Naive B cell (primary cell): ENCODE results near the gene UQCC5. TPM values are rescaled to one million over a fixed set of nuclear protein-coding genes. Genes with fewer than 3 reads are reported as not detected.
A peak's percentile ranks its signal among the peaks of the same experiment; 100 is the strongest.

Experiments used
- ATAC-seq, 2 donors: fragments of 150-1000 bp; cut with Tn5 transposase; 2 replicates each; pipeline ENCODE4 v1.10.0; 2021; ENCODE audit warnings: low read depth in 2 of 2, mild to moderate bottlenecking in 2 of 2, moderate library complexity in 2 of 2
- DNase-seq: peaks from one replicate; pipeline ENCODE4 v3.0.0; 2022
- H3K27ac Mint-ChIP-seq, 6 donors: one replicate each; pipeline ENCODE4 v1.8.0; 2020 to 2022; ENCODE audit warnings: mild to moderate bottlenecking in 6 of 6, mixed read lengths in 6 of 6, moderate library complexity in 5 of 6, inconsistent platforms in 2 of 6
- H3K27me3 Mint-ChIP-seq, 3 donors: one replicate each; pipeline ENCODE4 v1.8.0; 2021 to 2022; ENCODE audit warnings: mixed read lengths in 3 of 3, mild to moderate bottlenecking in 1 of 3
- H3K36me3 Mint-ChIP-seq, 2 donors: one replicate each; pipeline ENCODE4 v1.8.0; 2020 to 2022; ENCODE audit warnings: mixed read lengths in 2 of 2, inconsistent platforms in 1 of 2, mild to moderate bottlenecking in 1 of 2
- H3K4me1 Mint-ChIP-seq, 3 donors: one replicate each; pipeline ENCODE4 v1.8.0; 2020 to 2022; ENCODE audit warnings: mixed read lengths in 3 of 3, inconsistent platforms in 1 of 3, mild to moderate bottlenecking in 1 of 3, moderate library complexity in 1 of 3
- H3K4me3 Mint-ChIP-seq, 8 donors: one replicate each; pipeline ENCODE4 v1.8.0; 2020 to 2022; ENCODE audit warnings: mild to moderate bottlenecking in 8 of 8, mixed read lengths in 8 of 8, moderate library complexity in 8 of 8, inconsistent platforms in 2 of 8
- H3K9me3 Mint-ChIP-seq, 7 donors: one replicate each; pipeline ENCODE4 v1.8.0; 2020 to 2022; ENCODE audit warnings: mixed read lengths in 7 of 7, mild to moderate bottlenecking in 5 of 7, inconsistent platforms in 2 of 7, moderate library complexity in 1 of 7
- polyA plus RNA-seq, 6 donors: library from polyadenylated mRNA; unstranded; fragments of 300-500 nt; fragmentation: Illumina TruSeq; gene quantifications; one replicate each; pipeline ENCODE4 v1.2.3, GENCODE V29; 2021; ENCODE audit warnings: low read depth in 6 of 6

Gene UQCC5
- polyA plus RNA-seq, 6 donors from 2014 or later, result 10.5 to 54.7 (median 20.2) TPM

- H3K9me3 Mint-ChIP-seq, result no peaks in the 10 kb centered on the region
- ATAC-seq (no peak), DNase-seq (no peak)
- H3K4me1 Mint-ChIP-seq, result peaks cover 27 to 49% (median 42%) of the 10 kb centered on the region in 3 donors
- peak overlapping the region in 5 of 6 donors; percentile 1 to 97 (median 90) for H3K27ac Mint-ChIP-seq
- no peaks in the 10 kb centered on the region for H3K27me3 Mint-ChIP-seq
- peak overlapping the region in 4 of 8 donors; percentile 5 to 92 (median 32) for H3K4me3 Mint-ChIP-seq
- peaks cover 0 to 7% of the 10 kb centered on the region in 2 donors for H3K36me3 Mint-ChIP-seq
Observed at GRCh38 chr3:52539010-52539653, 2.7 kb downstream of the UQCC5 start.

GRCh38 chr3:52541050-52541449, 4.6 kb downstream of the UQCC5 start:
- H3K9me3 Mint-ChIP-seq, result no peaks in the 10 kb centered on the region
- peaks cover 23 to 42% (median 34%) of the 10 kb centered on the region in 3 donors for H3K4me1 Mint-ChIP-seq
- peak overlapping the region in 1 of 8 donors; percentile 57 for H3K4me3 Mint-ChIP-seq
- no peaks in the 10 kb centered on the region for H3K27me3 Mint-ChIP-seq
- H3K36me3 Mint-ChIP-seq, result peaks cover 0 to 7% of the 10 kb centered on the region in 2 donors
- DNase-seq (no peak), ATAC-seq (no peak)
- H3K27ac Mint-ChIP-seq, result peak overlapping the region in 1 of 6 donors; percentile 72

GRCh38 chr3:52544937-52545336, 8.5 kb downstream of the UQCC5 start:
- no peaks in the 10 kb centered on the region for H3K36me3 Mint-ChIP-seq

GRCh38 chr3:52546111-52546901, 9.9 kb downstream of the UQCC5 start:
- H3K9me3 Mint-ChIP-seq, result no peaks in the 10 kb centered on the region
- no peaks in the 10 kb centered on the region for H3K27me3 Mint-ChIP-seq
- no peaks in the 10 kb centered on the region for H3K36me3 Mint-ChIP-seq
- DNase-seq (no peak), ATAC-seq (no peak)
- peaks cover 0 to 11% (median 0%) of the 10 kb centered on the region in 3 donors for H3K4me1 Mint-ChIP-seq
- no peak overlapping the region for H3K4me3 Mint-ChIP-seq
- peak overlapping the region in 3 of 6 donors; percentile 5 to 37 (median 24) for H3K27ac Mint-ChIP-seq

More at GRCh38 chr3:52544937-52545336, 8.5 kb downstream of the UQCC5 start:
- peak overlapping the region in 1 of 6 donors; percentile 86 for H3K27ac Mint-ChIP-seq
- H3K9me3 Mint-ChIP-seq, result no peaks in the 10 kb centered on the region
- H3K4me1 Mint-ChIP-seq, result peaks cover 0 to 11% (median 0%) of the 10 kb centered on the region in 3 donors
- no peak for DNase-seq
- no peak for ATAC-seq
- H3K27me3 Mint-ChIP-seq, result no peaks in the 10 kb centered on the region
- no peak overlapping the region for H3K4me3 Mint-ChIP-seq

- Mint-ChIP-seq H3K27ac (no peak overlapping the region), H3K4me1 (peaks cover 0 to 8% (median 0%) of the 10 kb centered on the region in 3 donors), H3K27me3 (no peaks in the 10 kb centered on the region), H3K4me3 (no peak overlapping the region), H3K36me3 (no peaks in the 10 kb centered on the region), H3K9me3 (no peaks in the 10 kb centered on the region)
- DNase-seq, result no peak
- ATAC-seq, result no peak
Observed at GRCh38 chr3:52547143-52547542, 10.7 kb downstream of the UQCC5 start.

GRCh38 chr3:52551118-52551517, 14.7 kb downstream of the UQCC5 start:
- ATAC-seq (no peak), DNase-seq (no peak)
- H3K9me3 Mint-ChIP-seq, result no peaks in the 10 kb centered on the region
- H3K27ac Mint-ChIP-seq, result peak overlapping the region in 2 of 6 donors; percentile 24 to 32
- H3K4me1 Mint-ChIP-seq, result peaks cover 0 to 5% (median 0%) of the 10 kb centered on the region in 3 donors
- peaks cover 4 to 7% of the 10 kb centered on the region in 2 donors for H3K36me3 Mint-ChIP-seq
- no peaks in the 10 kb centered on the region for H3K27me3 Mint-ChIP-seq
- H3K4me3 Mint-ChIP-seq, result no peak overlapping the region

GRCh38 chr3:52552089-52552488, 15.7 kb downstream of the UQCC5 start:
- H3K4me3 Mint-ChIP-seq, result no peak overlapping the region

GRCh38 chr3:52554026-52554755, 17.8 kb downstream of the UQCC5 start:
- ATAC-seq (no peak), DNase-seq (no peak)
- Mint-ChIP-seq H3K9me3 (no peaks in the 10 kb centered on the region), H3K36me3 (peaks cover 4 to 15% of the 10 kb centered on the region in 2 donors), H3K4me3 (no peak overlapping the region), H3K27ac (peak overlapping the region in 1 of 6 donors; percentile 65), H3K4me1 (peaks cover 0 to 5% (median 0%) of the 10 kb centered on the region in 3 donors), H3K27me3 (no peaks in the 10 kb centered on the region)

More at GRCh38 chr3:52552089-52552488, 15.7 kb downstream of the UQCC5 start:
- H3K4me1 Mint-ChIP-seq, result peaks cover 0 to 5% (median 0%) of the 10 kb centered on the region in 3 donors
- DNase-seq (no peak), ATAC-seq (no peak)
- peak overlapping the region in 2 of 6 donors; percentile 89 to 92 for H3K27ac Mint-ChIP-seq
- H3K9me3 Mint-ChIP-seq, result no peaks in the 10 kb centered on the region
- peaks cover 4 to 7% of the 10 kb centered on the region in 2 donors for H3K36me3 Mint-ChIP-seq
- H3K27me3 Mint-ChIP-seq, result no peaks in the 10 kb centered on the region

GRCh38 chr3:52555056-52555455, 18.7 kb downstream of the UQCC5 start:
- peak overlapping the region in 1 of 6 donors; percentile 39 for H3K27ac Mint-ChIP-seq
- H3K4me3 Mint-ChIP-seq, result no peak overlapping the region
- no peak for DNase-seq
- ATAC-seq, result no peak
- H3K27me3 Mint-ChIP-seq, result no peaks in the 10 kb centered on the region
- H3K9me3 Mint-ChIP-seq, result no peaks in the 10 kb centered on the region
- peaks cover 13 to 23% of the 10 kb centered on the region in 2 donors for H3K36me3 Mint-ChIP-seq
- peaks cover 0 to 5% (median 0%) of the 10 kb centered on the region in 3 donors for H3K4me1 Mint-ChIP-seq

GRCh38 chr3:52557011-52557960, 20.9 kb downstream of the UQCC5 start:
- DNase-seq, result no peak
- Mint-ChIP-seq H3K27me3 (no peaks in the 10 kb centered on the region), H3K27ac (peak overlapping the region in 2 of 6 donors; percentile 42 to 69), H3K9me3 (no peaks in the 10 kb centered on the region), H3K4me3 (no peak overlapping the region), H3K4me1 (peaks cover 0 to 5% (median 0%) of the 10 kb centered on the region in 3 donors), H3K36me3 (peaks cover 17 to 27% of the 10 kb centered on the region in 2 donors)
- no peak for ATAC-seq

GRCh38 chr3:52558436-52558835, 22.0 kb downstream of the UQCC5 start:
- no peaks in the 10 kb centered on the region for H3K9me3 Mint-ChIP-seq
- no peaks in the 10 kb centered on the region for H3K27me3 Mint-ChIP-seq
- H3K36me3 Mint-ChIP-seq, result peaks cover 17 to 27% of the 10 kb centered on the region in 2 donors
- ATAC-seq, result no peak
- no peak overlapping the region for H3K4me3 Mint-ChIP-seq
- no peak for DNase-seq
- peak overlapping the region in 1 of 6 donors; percentile 26 for H3K27ac Mint-ChIP-seq
- peaks cover 0 to 5% (median 0%) of the 10 kb centered on the region in 3 donors for H3K4me1 Mint-ChIP-seq

GRCh38 chr3:52561028-52561747, 24.8 kb downstream of the UQCC5 start:
- no peaks in the 10 kb centered on the region for H3K4me1 Mint-ChIP-seq
- no peak for DNase-seq
- H3K27ac Mint-ChIP-seq, result peak overlapping the region in 1 of 6 donors; percentile 33
- no peak overlapping the region for H3K4me3 Mint-ChIP-seq
- H3K9me3 Mint-ChIP-seq, result no peaks in the 10 kb centered on the region
- H3K27me3 Mint-ChIP-seq, result no peaks in the 10 kb centered on the region
- ATAC-seq, result no peak
- peaks cover 13 to 19% of the 10 kb centered on the region in 2 donors for H3K36me3 Mint-ChIP-seq
